ENCODE data around the gene PKIG.

DNA sequence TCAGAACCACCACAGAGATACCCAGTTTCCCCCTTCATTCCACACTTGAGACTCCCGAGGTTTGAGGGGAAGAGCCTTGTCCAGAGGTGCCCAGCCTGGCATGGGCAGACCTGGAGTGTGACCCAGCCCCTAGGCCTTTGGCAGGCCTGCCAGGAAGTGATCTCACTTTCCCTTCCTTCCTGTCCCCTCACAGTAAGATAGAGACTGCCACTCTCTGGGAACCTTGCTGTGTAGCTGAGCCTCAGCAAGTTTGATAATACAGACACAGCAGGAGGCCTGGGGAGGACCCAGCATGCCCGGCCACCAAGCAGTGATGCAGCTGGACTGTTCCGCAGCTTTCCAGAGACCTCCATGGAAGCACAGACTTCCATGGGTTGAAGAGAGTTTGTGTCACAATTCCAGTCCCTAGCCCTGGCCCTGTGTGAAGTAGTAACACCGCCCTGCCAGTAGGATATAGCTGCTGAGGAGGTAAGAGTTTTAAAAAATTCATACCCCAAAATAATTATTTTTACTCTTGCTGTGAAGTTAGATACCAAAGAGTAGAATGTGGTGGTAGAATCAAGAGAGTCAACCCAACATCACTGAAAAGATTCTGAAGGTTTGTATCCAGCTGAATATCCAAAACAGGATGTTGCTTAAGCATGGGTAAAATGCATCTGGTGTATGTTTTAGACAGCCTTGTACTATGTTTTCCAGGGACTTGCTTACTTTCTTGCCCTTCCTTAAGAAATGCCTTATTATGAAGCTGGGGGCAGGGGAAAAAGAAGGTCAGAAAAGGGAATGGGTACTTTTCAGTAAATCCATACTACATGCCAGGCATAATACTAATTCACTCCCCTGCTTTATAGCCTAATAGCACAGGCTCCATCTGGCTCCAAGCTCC is 16.3 kb downstream of the PKIG start:
- TF ChIP-seq EZH2 (IDR thresholded peaks at IDR 0.05; ENCODE audit: insufficient read depth, low read length) = no peak
- TF ChIP-seq, protein P1, sequence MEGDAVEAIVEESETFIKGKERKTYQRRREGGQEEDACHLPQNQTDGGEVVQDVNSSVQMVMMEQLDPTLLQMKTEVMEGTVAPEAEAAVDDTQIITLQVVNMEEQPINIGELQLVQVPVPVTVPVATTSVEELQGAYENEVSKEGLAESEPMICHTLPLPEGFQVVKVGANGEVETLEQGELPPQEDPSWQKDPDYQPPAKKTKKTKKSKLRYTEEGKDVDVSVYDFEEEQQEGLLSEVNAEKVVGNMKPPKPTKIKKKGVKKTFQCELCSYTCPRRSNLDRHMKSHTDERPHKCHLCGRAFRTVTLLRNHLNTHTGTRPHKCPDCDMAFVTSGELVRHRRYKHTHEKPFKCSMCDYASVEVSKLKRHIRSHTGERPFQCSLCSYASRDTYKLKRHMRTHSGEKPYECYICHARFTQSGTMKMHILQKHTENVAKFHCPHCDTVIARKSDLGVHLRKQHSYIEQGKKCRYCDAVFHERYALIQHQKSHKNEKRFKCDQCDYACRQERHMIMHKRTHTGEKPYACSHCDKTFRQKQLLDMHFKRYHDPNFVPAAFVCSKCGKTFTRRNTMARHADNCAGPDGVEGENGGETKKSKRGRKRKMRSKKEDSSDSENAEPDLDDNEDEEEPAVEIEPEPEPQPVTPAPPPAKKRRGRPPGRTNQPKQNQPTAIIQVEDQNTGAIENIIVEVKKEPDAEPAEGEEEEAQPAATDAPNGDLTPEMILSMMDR (IDR thresholded peaks at IDR 0.05; ENCODE audit: insufficient read depth, low read depth, low read length) = no peak
